ENCODE data around the gene SPATC1L.

Gene SPATC1L

DNA sequence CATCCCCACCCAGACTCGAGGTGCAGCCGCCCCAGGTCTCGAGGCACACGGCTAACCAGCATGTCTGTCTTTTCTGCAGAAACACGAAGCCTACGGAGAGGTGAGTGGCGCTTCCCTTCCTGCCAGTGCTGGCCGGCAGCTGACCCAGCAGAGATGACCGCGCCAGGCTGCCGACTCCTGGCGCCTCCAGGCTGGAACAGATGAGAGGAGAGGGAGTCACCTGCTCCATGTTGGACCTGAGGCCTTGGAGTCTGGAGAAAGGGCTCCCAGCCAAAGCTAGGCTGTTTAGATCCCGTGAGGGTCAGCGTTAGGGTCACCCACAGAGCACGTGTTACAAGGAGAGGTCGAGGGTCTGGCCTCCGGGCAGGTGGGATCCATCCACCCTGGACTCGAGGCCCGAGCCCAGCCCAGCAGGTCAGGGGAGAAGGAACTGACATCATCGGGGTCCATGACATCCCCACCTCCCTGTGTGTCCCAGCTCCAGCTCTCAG is 71.5 kb downstream of the SPATC1L start:
- DNase-seq (ENCODE audit: low read depth, low spot score) = no peak
- ChIA-PET CTCF (interaction anchor here (0.7 to 1.7 kb wide), 4 partner anchors 9 to 142 kb away, joined by 3 to 6 read pairs (median 4); no protein-coding TSS in a partner anchor), POLR2A (interaction anchor here (0.6 to 0.8 kb wide), 2 partner anchors 63 to 104 kb away, joined by 3 to 4 read pairs; no protein-coding TSS in a partner anchor)
- no peak overlapping the region for H3K4me3 ChIP-seq (ENCODE audit: low read depth, low read length)
- TF ChIP-seq CTCF (IDR thresholded peaks at IDR 0.05; ENCODE audit: insufficient read depth, low read length, missing control alignments) = no peak

DNA sequence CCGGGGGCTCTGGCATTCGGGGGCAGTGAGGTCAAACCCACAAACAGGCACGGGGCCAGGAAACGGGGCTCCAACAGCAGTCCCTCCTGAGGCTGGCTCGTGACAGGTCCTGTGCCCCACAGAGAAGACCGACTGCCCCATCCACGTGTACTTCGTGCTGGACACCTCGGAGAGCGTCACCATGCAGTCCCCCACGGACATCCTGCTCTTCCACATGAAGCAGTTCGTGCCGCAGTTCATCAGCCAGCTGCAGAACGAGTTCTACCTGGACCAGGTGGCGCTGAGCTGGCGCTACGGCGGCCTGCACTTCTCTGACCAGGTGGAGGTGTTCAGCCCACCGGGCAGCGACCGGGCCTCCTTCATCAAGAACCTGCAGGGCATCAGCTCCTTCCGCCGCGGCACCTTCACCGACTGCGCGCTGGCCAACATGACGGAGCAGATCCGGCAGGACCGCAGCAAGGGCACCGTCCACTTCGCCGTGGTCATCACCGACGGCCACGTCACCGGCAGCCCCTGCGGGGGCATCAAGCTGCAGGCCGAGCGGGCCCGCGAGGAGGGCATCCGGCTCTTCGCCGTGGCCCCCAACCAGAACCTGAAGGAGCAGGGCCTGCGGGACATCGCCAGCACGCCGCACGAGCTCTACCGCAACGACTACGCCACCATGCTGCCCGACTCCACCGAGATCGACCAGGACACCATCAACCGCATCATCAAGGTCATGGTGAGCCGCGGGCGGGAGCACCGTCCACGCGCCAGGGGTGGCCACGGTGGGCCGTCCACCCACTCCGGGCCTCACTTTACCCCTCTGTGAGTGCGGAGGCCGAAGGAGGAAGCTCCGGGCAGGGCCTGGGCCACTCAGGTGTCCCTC is 72.2 kb downstream of the SPATC1L start:
- TF ChIP-seq CTCF (IDR thresholded peaks at IDR 0.05; ENCODE audit: insufficient read depth, low read length, missing control alignments) = no peak
- CTCF ChIA-PET = interaction anchor here (0.7 to 1.2 kb wide), 2 partner anchors 139 to 141 kb away, joined by 4 to 6 read pairs; no protein-coding TSS in a partner anchor
- no peak overlapping the region for H3K4me3 ChIP-seq (ENCODE audit: low read depth, low read length)
- POLR2A ChIA-PET = interaction anchor here (0.8 kb wide), 1 partner anchor 63 kb away, joined by 3 read pairs; no protein-coding TSS in a partner anchor
- DNase-seq (ENCODE audit: low read depth, low spot score) = no peak

DNA sequence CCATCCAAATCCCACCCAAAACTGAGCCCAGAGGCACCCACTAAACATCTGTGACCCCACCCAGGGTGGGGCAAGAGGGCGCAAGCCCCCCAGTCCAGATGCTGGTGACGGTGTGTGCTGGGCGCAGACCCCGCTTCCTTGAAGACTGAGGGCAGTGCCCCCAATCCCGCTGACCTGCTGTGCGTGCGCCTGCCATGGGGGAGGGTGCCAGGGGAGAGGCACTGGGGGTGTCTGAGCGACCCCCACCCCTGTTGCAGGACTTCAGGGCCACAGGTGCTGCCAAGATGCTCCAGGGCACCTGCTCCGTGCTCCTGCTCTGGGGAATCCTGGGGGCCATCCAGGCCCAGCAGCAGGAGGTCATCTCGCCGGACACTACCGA is 73.1 kb downstream of the SPATC1L start:
- H3K4me3 ChIP-seq (ENCODE audit: low read depth, low read length) = no peak overlapping the region
- ChIA-PET POLR2A (interaction anchor here (2.6 kb wide), 1 partner anchor 140 kb away, joined by 7 read pairs; no protein-coding TSS in a partner anchor), CTCF (interaction anchor here (1.4 to 2.3 kb wide), 4 partner anchors 117 to 142 kb away, joined by 3 to 8 read pairs (median 6); no protein-coding TSS in a partner anchor)
- no peak for DNase-seq (ENCODE audit: low read depth, low spot score)
- no peak for TF ChIP-seq CTCF (IDR thresholded peaks at IDR 0.05; ENCODE audit: insufficient read depth, low read length, missing control alignments)
